Tibial nerve (tissue), 4 donors: ENCODE data around the gene CTBP2. TPM values are rescaled to one million over a fixed set of nuclear protein-coding genes. Genes with fewer than 3 reads are reported as not detected.

ENCODE experiments used
- DNase-seq, 2 donors: peaks; one replicate each; pipeline ENCODE4 v3.0.0-alpha.2; 2019; ENCODE audit warnings: low spot score in 2 of 2
- H3K27ac ChIP-seq, 4 donors: fragments of 200-600 bp; sonication (generic) in 3 of 4; one replicate each; pipeline ENCODE4 v1.5.1; 2017 to 2019; ENCODE audit warnings: mild to moderate bottlenecking in 1 of 4
- H3K27me3 ChIP-seq, 2 donors: fragments of 200-600 bp; sonication (generic) in 1 of 2; one replicate each; pipeline versions ENCODE4 v1.5.1 to v1.6.0; 2017 to 2019
- H3K36me3 ChIP-seq, 3 donors: fragments of 200-600 bp; sonication (generic); one replicate each; pipeline ENCODE4 v1.5.1; 2018 to 2019
- H3K4me1 ChIP-seq, 4 donors: fragments of 200-600 bp; sonication (generic) in 3 of 4; one replicate each; pipeline ENCODE4 v1.5.1; 2017 to 2019
- H3K4me3 ChIP-seq, 4 donors: fragments of 200-600 bp; sonication (generic) in 3 of 4; one replicate each; pipeline ENCODE4 v1.5.1; 2017 to 2019; ENCODE audit warnings: mild to moderate bottlenecking in 1 of 4, moderate library complexity in 1 of 4
- H3K9me3 ChIP-seq, 4 donors: fragments of 200-600 bp; sonication (generic) in 3 of 4; one replicate each; pipeline ENCODE4 v1.5.1; 2017 to 2019
- CTCF ChIP-seq, 5 experiments: fragments of 200-600 bp in 3 of 5; fragments of 450-650 bp in 2 of 5; sonication (generic) in 3 of 5; IDR thresholded peaks; one replicate each; pipeline ENCODE4 v1.5.1; 2016 to 2019; ENCODE audit warnings: antibody characterized with exemption in 5 of 5, mild to moderate bottlenecking in 3 of 5, moderate library complexity in 2 of 5
- EP300 ChIP-seq, 2 donors: sonication (generic); formaldehyde crosslinking; IDR thresholded peaks; one replicate each; pipeline ENCODE4 v1.6.1; 2017; ENCODE audit warnings: antibody characterized with exemption in 2 of 2, mild to moderate bottlenecking in 1 of 2
- POLR2A ChIP-seq, 2 donors: fragments of 450-650 bp; IDR thresholded peaks; one replicate each; pipeline ENCODE4 v1.6.1; 2017; ENCODE audit warnings: antibody characterized with exemption in 2 of 2, mild to moderate bottlenecking in 2 of 2, moderate library complexity in 2 of 2
- WGBS, 2 donors: methylation state at CpG; one replicate each; pipeline ENCODE4 v1.1.5; 2018; 5-methylcytosine and 5-hydroxymethylcytosine counted together
- total RNA-seq, 4 donors: library from RNA; depleted of rRNA; stranded (reverse); fragments of >200 nt; gene quantifications; one replicate each; pipeline ENCODE4 v1.1.0, GENCODE V29; 2016

The CTBP2 gene
- total RNA-seq, 4 donors from 2014 or later: 40.4 to 97.9 (median 62.3) TPM

- Histone ChIP-seq H3K9me3 (peaks cover 0 to 6% (median 0%) of the 10 kb centered on the region in 4 donors), H3K4me3 (no peak overlapping the region), H3K4me1 (peaks cover 0 to 25% (median 0%) of the 10 kb centered on the region in 4 donors), H3K27ac (no peak overlapping the region), H3K36me3 (peaks cover 0 to 53% (median 5%) of the 10 kb centered on the region in 3 donors), H3K27me3 (no peaks in the 10 kb centered on the region)
- TF ChIP-seq POLR2A (IDR thresholded peaks at IDR 0.05): no peak
- TF ChIP-seq EP300 (IDR thresholded peaks at IDR 0.05): no peak
- TF ChIP-seq CTCF (IDR thresholded peaks at IDR 0.05): no peak
- no peak for DNase-seq
Measured at GRCh38 chr10:125105155-125105554, 55.2 kb downstream of the CTBP2 start.

- peaks cover 0 to 25% (median 0%) of the 10 kb centered on the region in 4 donors for H3K4me1 ChIP-seq
- TF ChIP-seq POLR2A (IDR thresholded peaks at IDR 0.05) (no peak), CTCF (IDR thresholded peaks at IDR 0.05) (no peak), EP300 (IDR thresholded peaks at IDR 0.05) (no peak)
- H3K27ac ChIP-seq: no peak overlapping the region
- H3K36me3 ChIP-seq: peaks cover 0 to 47% (median 5%) of the 10 kb centered on the region in 3 donors
- H3K4me3 ChIP-seq: no peak overlapping the region
- H3K27me3 ChIP-seq: no peaks in the 10 kb centered on the region
- WGBS, 2 donors: 73% methylated on average over 10 of the region's 10 CpGs
- peaks cover 0 to 6% (median 0%) of the 10 kb centered on the region in 4 donors for H3K9me3 ChIP-seq
- DNase-seq: no peak
Measured at GRCh38 chr10:125104559-125104958, 55.8 kb downstream of the CTBP2 start.

GRCh38 chr10:125103924-125104323 lies 56.4 kb downstream of the CTBP2 start:
- H3K27me3 ChIP-seq: no peaks in the 10 kb centered on the region
- TF ChIP-seq POLR2A (IDR thresholded peaks at IDR 0.05): no peak
- TF ChIP-seq CTCF (IDR thresholded peaks at IDR 0.05): no peak
- no peak for TF ChIP-seq EP300 (IDR thresholded peaks at IDR 0.05)
- H3K4me1 ChIP-seq: peaks cover 0 to 25% (median 0%) of the 10 kb centered on the region in 4 donors
- no peak overlapping the region for H3K4me3 ChIP-seq
- peaks cover 0 to 41% (median 5%) of the 10 kb centered on the region in 3 donors for H3K36me3 ChIP-seq
- H3K9me3 ChIP-seq: peaks cover 0 to 6% (median 0%) of the 10 kb centered on the region in 4 donors
- DNase-seq: no peak
- 90 to 92% methylated on average over 17 of the region's 17 CpGs for whole genome bisulfite sequencing, 2 donors
- H3K27ac ChIP-seq: no peak overlapping the region

- Histone ChIP-seq H3K9me3 (peaks cover 0 to 6% (median 0%) of the 10 kb centered on the region in 4 donors), H3K36me3 (peaks cover 0 to 37% (median 3%) of the 10 kb centered on the region in 3 donors), H3K4me3 (no peak overlapping the region), H3K4me1 (peaks cover 0 to 25% (median 0%) of the 10 kb centered on the region in 4 donors), H3K27me3 (no peaks in the 10 kb centered on the region), H3K27ac (no peak overlapping the region)
- TF ChIP-seq EP300 (IDR thresholded peaks at IDR 0.05) (no peak), POLR2A (IDR thresholded peaks at IDR 0.05) (no peak), CTCF (IDR thresholded peaks at IDR 0.05) (no peak)
- WGBS, 2 donors: 86% methylated on average over 9 of the region's 9 CpGs
- no peak for DNase-seq
Measured at GRCh38 chr10:125103466-125103865, 56.9 kb downstream of the CTBP2 start.

- H3K27me3 ChIP-seq: no peaks in the 10 kb centered on the region
- H3K9me3 ChIP-seq: no peaks in the 10 kb centered on the region
- DNase-seq: no peak
- 93% methylated on average over 10 of the region's 10 CpGs for WGBS, 2 donors
- TF ChIP-seq EP300 (IDR thresholded peaks at IDR 0.05) (no peak), CTCF (IDR thresholded peaks at IDR 0.05) (no peak), POLR2A (IDR thresholded peaks at IDR 0.05) (no peak)
- no peak overlapping the region for H3K4me3 ChIP-seq
- no peak overlapping the region for H3K27ac ChIP-seq
- H3K4me1 ChIP-seq: peaks cover 0 to 25% (median 0%) of the 10 kb centered on the region in 4 donors
- peaks cover 0 to 30% (median under 1%) of the 10 kb centered on the region in 3 donors for H3K36me3 ChIP-seq
Measured at GRCh38 chr10:125102821-125103220, 57.5 kb downstream of the CTBP2 start.
